Caco-2 (cell line): ENCODE measurements around the gene PSMG2. TPM values are rescaled to one million over a fixed set of nuclear protein-coding genes. Genes with fewer than 3 reads are reported as not detected.
A peak's percentile ranks its signal among the peaks of the same experiment; 100 is the strongest.

Experiments used
- BruUV-seq: library from RNA; stranded (reverse); fragments of 400-500 nt; replicated peaks from 2 replicates; lab custom pipeline; 2021; lab: Mats Ljungman, UMichigan
- CTCF ChIA-PET: fragments of 300-600 bp; sonication (Branson Sonifier 250); formaldehyde crosslinking; loops from one replicate; lab custom pipeline; 2022; ENCODE audit warnings: antibody characterized with exemption; lab: Charles Lee
- POLR2A ChIA-PET: fragments of 300-600 bp; sonication (Branson Sonifier 250); formaldehyde crosslinking; loops from one replicate; lab custom pipeline; 2022; ENCODE audit warnings: antibody characterized with exemption; lab: Charles Lee
- DNase-seq, 2 experiments: peaks; one replicate each; pipeline versions ENCODE4 v3.0.0 to v3.0.0-alpha.2; 2020 to 2022
- H3K27me3 ChIP-seq: replicated peaks from 2 replicates; pipeline ENCODE4 v1.6.0; 2011; ENCODE audit warnings: low read length; ENCODE audit not compliant: control insufficient read depth, insufficient read depth
- H3K36me3 ChIP-seq: 2 replicates; pipeline ENCODE4 v1.5.1; 2011; ENCODE audit warnings: low read length; ENCODE audit not compliant: control insufficient read depth, insufficient read depth
- H3K4me1 ChIP-seq: fragments of 250-450 bp; sonication (Bioruptor Pico); 2 replicates; pipeline ENCODE4 v1.5.1; 2020; ENCODE audit warnings: mild to moderate bottlenecking
- H3K4me3 ChIP-seq: 2 replicates; pipeline ENCODE4 v1.5.1; 2011; ENCODE audit warnings: low read depth, mild to moderate bottlenecking, control low read depth, low read length
- H3K9me3 ChIP-seq: fragments of 250-450 bp; sonication (Bioruptor Pico); 2 replicates; pipeline ENCODE4 v1.5.1; 2020; ENCODE audit warnings: mild to moderate bottlenecking, moderate library complexity
- H3K27ac Mint-ChIP-seq: one replicate; pipeline ENCODE4 v1.8.0; 2022; ENCODE audit warnings: mixed read lengths; ENCODE audit not compliant: unreplicated experiment
- H3K27me3 Mint-ChIP-seq: one replicate; pipeline ENCODE4 v1.8.0; 2022; ENCODE audit warnings: mixed read lengths; ENCODE audit not compliant: insufficient read depth, unreplicated experiment
- H3K36me3 Mint-ChIP-seq: one replicate; pipeline ENCODE4 v1.8.0; 2022; ENCODE audit warnings: mild to moderate bottlenecking, mixed read lengths; ENCODE audit not compliant: insufficient read depth, unreplicated experiment
- H3K4me1 Mint-ChIP-seq: one replicate; pipeline ENCODE4 v1.8.0; 2022; ENCODE audit warnings: low read depth, mixed read lengths; ENCODE audit not compliant: unreplicated experiment
- H3K4me3 Mint-ChIP-seq: one replicate; pipeline ENCODE4 v1.8.0; 2022; ENCODE audit warnings: mild to moderate bottlenecking, moderate library complexity, mixed read lengths; ENCODE audit not compliant: unreplicated experiment
- H3K9me3 Mint-ChIP-seq: one replicate; pipeline ENCODE4 v1.8.0; 2022; ENCODE audit warnings: mixed read lengths; ENCODE audit not compliant: unreplicated experiment
- CTCF ChIP-seq, 2 experiments: fragments of 200-600 bp in 1 of 2; IDR thresholded peaks; 1 replicate in 1 of 2; 2 replicates in 1 of 2; pipeline versions ENCODE4 v1.5.1 to v1.8.0; 2011 to 2022; ENCODE audit warnings: antibody characterized with exemption in 1 of 2, control low read depth in 1 of 2, inconsistent platforms in 1 of 2, low read depth in 1 of 2, low read length in 1 of 2, mild to moderate bottlenecking in 1 of 2, moderate library complexity in 1 of 2; ENCODE audit not compliant: insufficient read depth in 1 of 2, severe bottlenecking in 1 of 2, unreplicated experiment in 1 of 2
- intact Hi-C: fragments of 100-400 bp; cut with micrococcal nuclease; formaldehyde crosslinking; loops from one replicate; pipeline ENCODE4 v1.10.0; 2022; ENCODE audit not compliant: unreplicated experiment
- total RNA-seq: library from RNA; stranded (reverse); gene quantifications from 2 replicates; pipeline ENCODE4 v1.2.3, GENCODE V29; 2022

PSMG2 gene
- total RNA-seq, 1 experiment from 2014 or later = 108 TPM

GRCh38 chr18:12701161-12701560 lies 1.7 kb upstream of the PSMG2 start:
- Histone ChIP-seq H3K27me3 (no peaks in the 10 kb centered on the region), H3K4me1 (peaks cover 25% of the 10 kb centered on the region), H3K4me3 (peak overlapping the region; percentile 50), H3K36me3 (peaks cover 1% of the 10 kb centered on the region; the same call in 1 of the 2 replicates), H3K9me3 (no peaks in the 10 kb centered on the region)
- Mint-ChIP-seq H3K4me1 (peaks cover 24% of the 10 kb centered on the region), H3K36me3 (peaks cover 47% of the 10 kb centered on the region), H3K27ac (peak overlapping the region; percentile 100), H3K4me3 (peak overlapping the region; percentile 92), H3K27me3 (no peaks in the 10 kb centered on the region), H3K9me3 (no peaks in the 10 kb centered on the region)
- CTCF ChIA-PET = no interaction called here
- DNase-seq = no peak
- no TSS peak for BruUV-seq
- TF ChIP-seq CTCF (IDR thresholded peaks at IDR 0.05; ENCODE audit: insufficient read depth in 1 of 2, low read depth in 1 of 2, low read length in 1 of 2, severe bottlenecking in 1 of 2, unreplicated experiment in 1 of 2) = no peak
- POLR2A ChIA-PET = interaction anchor here (1.2 to 1.7 kb wide), 2 partner anchors 293 to 324 kb away, joined by 3 to 8 read pairs; partner anchors contain the start of genes AFG3L2 and PRELID3A
- intact Hi-C loops = no loop called here

- intact Hi-C loops = no loop called here
- Mint-ChIP-seq H3K27ac (peak overlapping the region; percentile 100), H3K36me3 (peaks cover 53% of the 10 kb centered on the region), H3K4me3 (peak overlapping the region; percentile 92), H3K27me3 (no peaks in the 10 kb centered on the region), H3K9me3 (no peaks in the 10 kb centered on the region), H3K4me1 (peaks cover 24% of the 10 kb centered on the region)
- TF ChIP-seq CTCF (IDR thresholded peaks at IDR 0.05; ENCODE audit: insufficient read depth in 1 of 2, low read depth in 1 of 2, low read length in 1 of 2, severe bottlenecking in 1 of 2, unreplicated experiment in 1 of 2) = no peak
- Histone ChIP-seq H3K9me3 (no peaks in the 10 kb centered on the region), H3K27me3 (no peaks in the 10 kb centered on the region), H3K4me1 (peaks cover 19% of the 10 kb centered on the region), H3K4me3 (peak overlapping the region; percentile 50), H3K36me3 (peaks cover 1% of the 10 kb centered on the region; the same call in 1 of the 2 replicates)
- no TSS peak for BruUV-seq
- CTCF ChIA-PET = interaction anchor here (1.3 kb wide), 1 partner anchor 326 kb away, joined by 4 read pairs; the partner anchor contains the start of gene AFG3L2
- DNase-seq = no peak
- POLR2A ChIA-PET = interaction anchor here (0.6 to 1.7 kb wide), 7 partner anchors 10 to 326 kb away, joined by 3 to 9 read pairs (median 4); partner anchors contain the start of genes AFG3L2, CEP192 and PTPN2
These were observed 290 bp downstream of the PSMG2 start for GRCh38 chr18:12703096-12703567.

- peaks cover 1% of the 10 kb centered on the region; the same call in 1 of the 2 replicates for H3K36me3 ChIP-seq
- peak overlapping the region; percentile 50 for H3K4me3 ChIP-seq
- intact Hi-C loops = no loop called here
- CTCF ChIA-PET = no interaction called here
- Mint-ChIP-seq H3K9me3 (no peaks in the 10 kb centered on the region), H3K36me3 (peaks cover 52% of the 10 kb centered on the region), H3K27me3 (no peaks in the 10 kb centered on the region), H3K27ac (peak overlapping the region; percentile 100), H3K4me1 (peaks cover 24% of the 10 kb centered on the region), H3K4me3 (peak overlapping the region; percentile 92)
- TF ChIP-seq CTCF (IDR thresholded peaks at IDR 0.05; ENCODE audit: insufficient read depth in 1 of 2, low read depth in 1 of 2, low read length in 1 of 2, severe bottlenecking in 1 of 2, unreplicated experiment in 1 of 2) = no peak
- no peak for DNase-seq
- POLR2A ChIA-PET = interaction anchor here (0.8 kb wide), 1 partner anchor 180 kb away, joined by 9 read pairs; no protein-coding TSS in a partner anchor
- H3K27me3 ChIP-seq = no peaks in the 10 kb centered on the region
- TSS peak; percentile 78 for BruUV-seq
- H3K9me3 ChIP-seq = no peaks in the 10 kb centered on the region
- peaks cover 19% of the 10 kb centered on the region for H3K4me1 ChIP-seq
These were observed 822 bp downstream of the PSMG2 start for GRCh38 chr18:12703664-12704063.
